GM23338 (cell line): ENCODE measurements around the gene NCOA1. TPM values are rescaled to one million over a fixed set of nuclear protein-coding genes. Genes with fewer than 3 reads are reported as not detected.

Experiments used
- ATAC-seq: fragments of 200-7000 bp; cut with Tn5 transposase; 3 replicates; pipeline ENCODE4 v1.9.1; 2020
- DNase-seq: peaks from one replicate; pipeline ENCODE4 v3.0.0-alpha.2; 2015; ENCODE audit warnings: low spot score
- H2AFZ ChIP-seq: fragments of 200-600 bp; sonication (generic); 2 replicates; pipeline ENCODE4 v1.8.0; 2016; ENCODE audit warnings: antibody characterized with exemption, mild to moderate bottlenecking, moderate library complexity
- H3F3A ChIP-seq: fragments of 200-600 bp; sonication (generic); replicated peaks from 2 replicates; pipeline ENCODE4 v1.8.0; 2017; ENCODE audit warnings: antibody characterized with exemption, mixed run types, low read depth
- H3K27ac ChIP-seq: fragments of 200-600 bp; sonication (generic); 2 replicates; pipeline ENCODE4 v1.6.1; 2016; ENCODE audit warnings: low read depth
- H3K27me3 ChIP-seq: fragments of 200-600 bp; sonication (generic); 2 replicates; pipeline ENCODE4 v1.8.0; 2016; ENCODE audit warnings: mild to moderate bottlenecking, mixed run types, moderate library complexity; ENCODE audit not compliant: insufficient read depth
- H3K36me3 ChIP-seq: fragments of 200-600 bp; sonication (generic); 2 replicates; pipeline ENCODE4 v1.8.0; 2016; ENCODE audit warnings: mild to moderate bottlenecking; ENCODE audit not compliant: insufficient read depth
- H3K4me1 ChIP-seq: fragments of 200-600 bp; sonication (generic); 2 replicates; pipeline ENCODE4 v1.8.0; 2016; ENCODE audit warnings: mild to moderate bottlenecking, moderate library complexity; ENCODE audit not compliant: insufficient read depth
- H3K4me2 ChIP-seq: fragments of 200-600 bp; sonication (generic); 2 replicates; pipeline ENCODE4 v1.7.1; 2017; ENCODE audit warnings: mixed run types
- H3K4me3 ChIP-seq: fragments of 200-600 bp; sonication (generic); 2 replicates; pipeline ENCODE4 v1.6.1; 2016; ENCODE audit warnings: mixed run types
- H3K79me2 ChIP-seq: fragments of 200-600 bp; sonication (generic); replicated peaks from 2 replicates; pipeline ENCODE4 v1.8.0; 2017; ENCODE audit warnings: mild to moderate bottlenecking; ENCODE audit not compliant: insufficient read depth
- H3K9me2 ChIP-seq: fragments of 200-600 bp; sonication (generic); 2 replicates; pipeline ENCODE4 v1.8.0; 2017; ENCODE audit not compliant: insufficient read depth
- H4K20me1 ChIP-seq: fragments of 200-600 bp; sonication (generic); replicated peaks from 2 replicates; pipeline ENCODE4 v1.8.0; 2017; ENCODE audit warnings: mild to moderate bottlenecking; ENCODE audit not compliant: insufficient read depth
- H3K27ac Mint-ChIP-seq: 2 replicates; pipeline ENCODE4 v1.8.0; 2020; ENCODE audit warnings: inconsistent platforms, mild to moderate bottlenecking, moderate library complexity, mixed read lengths
- H3K27me3 Mint-ChIP-seq: 3 replicates; pipeline ENCODE4 v1.8.0; 2022; ENCODE audit warnings: low read depth, mild to moderate bottlenecking, moderate library complexity, mixed read lengths, inconsistent platforms; ENCODE audit not compliant: insufficient read depth, poor library complexity
- H3K36me3 Mint-ChIP-seq: 3 replicates; pipeline ENCODE4 v1.8.0; 2021; ENCODE audit warnings: low read depth, mild to moderate bottlenecking, inconsistent platforms, moderate library complexity, mixed read lengths
- H3K4me1 Mint-ChIP-seq: 3 replicates; pipeline ENCODE4 v1.8.0; 2020; ENCODE audit warnings: mild to moderate bottlenecking, inconsistent platforms, mixed read lengths
- H3K4me3 Mint-ChIP-seq: 3 replicates; pipeline ENCODE4 v1.8.0; 2021; ENCODE audit warnings: moderate library complexity, mild to moderate bottlenecking, inconsistent platforms, mixed read lengths
- H3K9me3 Mint-ChIP-seq: 3 replicates; pipeline ENCODE4 v1.8.0; 2020; ENCODE audit warnings: moderate library complexity, mild to moderate bottlenecking, inconsistent platforms, mixed read lengths
- CREB1 ChIP-seq: fragments of 250-450 bp; sonication (Bioruptor Pico); IDR thresholded peaks from 2 replicates; pipeline ENCODE4 v1.5.0; 2020; ENCODE audit warnings: low read depth, mild to moderate bottlenecking, moderate library complexity
- ETS1 ChIP-seq: IDR thresholded peaks from 2 replicates; pipeline ENCODE4 v1.6.1; 2016; ENCODE audit warnings: antibody characterized with exemption
- EZH2 ChIP-seq: fragments of 200-600 bp; sonication (generic); IDR thresholded peaks from one replicate; pipeline ENCODE4 v1.8.0; 2017; ENCODE audit warnings: antibody characterized with exemption, mild to moderate bottlenecking, low read depth; ENCODE audit not compliant: unreplicated experiment
- EZH2phosphoT487 ChIP-seq: fragments of 200-600 bp; sonication (generic); IDR thresholded peaks from one replicate; pipeline ENCODE4 v1.8.1; 2018; ENCODE audit warnings: antibody characterized with exemption; ENCODE audit not compliant: unreplicated experiment
- JUNB ChIP-seq: IDR thresholded peaks from one replicate; pipeline ENCODE4 v1.6.1; 2016; ENCODE audit warnings: antibody characterized with exemption; ENCODE audit not compliant: unreplicated experiment
- NANOG ChIP-seq: IDR thresholded peaks from 2 replicates; pipeline ENCODE4 v1.6.1; 2016; ENCODE audit warnings: antibody characterized with exemption, borderline replicate concordance
- POLR2AphosphoS5 ChIP-seq: IDR thresholded peaks from 2 replicates; pipeline ENCODE4 v1.6.1; 2016; ENCODE audit warnings: antibody characterized with exemption, low read depth
- STAT1 ChIP-seq: IDR thresholded peaks from one replicate; pipeline ENCODE4 v1.6.1; 2016; ENCODE audit warnings: antibody characterized with exemption; ENCODE audit not compliant: unreplicated experiment
- ZNF114 ChIP-seq: fragments of 250-450 bp; sonication (Bioruptor Pico); IDR thresholded peaks from 2 replicates; pipeline ENCODE4 v1.5.0; 2020; ENCODE audit warnings: mild to moderate bottlenecking, moderate library complexity
- ZNF331 ChIP-seq: fragments of 250-450 bp; sonication (Bioruptor Pico); IDR thresholded peaks from 2 replicates; pipeline ENCODE4 v1.5.0; 2020; ENCODE audit warnings: low read depth, mild to moderate bottlenecking, moderate library complexity
- polyA plus RNA-seq: library from polyadenylated mRNA; unstranded; fragments of >200 nt; fragmentation: Nextera tagmentation; extraction: Ambion mirVana; gene quantifications from 2 replicates; pipeline ENCODE4 v1.2.1, GENCODE V29; 2016
- total RNA-seq: library from RNA; depleted of rRNA; stranded (reverse); fragments of >200 nt; shearing (Covaris generic); gene quantifications from 2 replicates; pipeline ENCODE4 v1.2.3, GENCODE V29; 2014
- TF ChIP-seq, protein P1 (sequence below): IDR thresholded peaks from one replicate; pipeline ENCODE4 v1.6.1; 2018; ENCODE audit warnings: antibody characterized with exemption; ENCODE audit not compliant: unreplicated experiment
- TF ChIP-seq, protein P2 (sequence below), 2 experiments: fragments of 200-600 bp in 1 of 2; sonication (generic) in 1 of 2; conservative IDR thresholded peaks; 2 replicates each; pipeline versions ENCODE4 v1.5.1 to v1.6.1; 2016 to 2017; ENCODE audit warnings: antibody characterized with exemption in 2 of 2, low read depth in 2 of 2, mild to moderate bottlenecking in 2 of 2, moderate library complexity in 1 of 2
- TF ChIP-seq, protein P3 (sequence below): fragments of 250-450 bp; sonication (Bioruptor Pico); IDR thresholded peaks from 2 replicates; pipeline ENCODE4 v1.5.0; 2020; ENCODE audit warnings: mild to moderate bottlenecking, moderate library complexity

Gene NCOA1
- total and polyA plus RNA-seq, 2 experiments from 2014 or later: 7.1 to 15.1 TPM

- Mint-ChIP-seq H3K4me1 (peaks cover 5% of the 10 kb centered on the region; the same call in 2 of the 3 replicates), H3K4me3 (no peak overlapping the region), H3K27ac (no peak overlapping the region), H3K27me3 (no peaks in the 10 kb centered on the region), H3K36me3 (no peaks in the 10 kb centered on the region), H3K9me3 (no peaks in the 10 kb centered on the region)
- Histone ChIP-seq H3K27ac (no peak overlapping the region), H3K36me3 (no peaks in the 10 kb centered on the region), H3K27me3 (no peaks in the 10 kb centered on the region), H3K4me1 (no peaks in the 10 kb centered on the region), H3K4me3 (no peak overlapping the region), H2AFZ (no peak overlapping the region), H3K9me2 (peaks cover 4% of the 10 kb centered on the region; the same call in 1 of the 2 replicates), H3K79me2 (no peaks in the 10 kb centered on the region), H3K4me2 (no peak overlapping the region), H3F3A (no peaks in the 10 kb centered on the region), H4K20me1 (no peaks in the 10 kb centered on the region)
- TF ChIP-seq CREB1 (no peak), STAT1 (no peak), ETS1 (no peak), POLR2AphosphoS5 (no peak), EZH2 (no peak), NANOG (no peak), ZNF331 (no peak), ZNF114 (CRISPR knock-in tag) (no peak), EZH2phosphoT487 (no peak), JUNB (no peak)
- TF ChIP-seq, protein P1, sequence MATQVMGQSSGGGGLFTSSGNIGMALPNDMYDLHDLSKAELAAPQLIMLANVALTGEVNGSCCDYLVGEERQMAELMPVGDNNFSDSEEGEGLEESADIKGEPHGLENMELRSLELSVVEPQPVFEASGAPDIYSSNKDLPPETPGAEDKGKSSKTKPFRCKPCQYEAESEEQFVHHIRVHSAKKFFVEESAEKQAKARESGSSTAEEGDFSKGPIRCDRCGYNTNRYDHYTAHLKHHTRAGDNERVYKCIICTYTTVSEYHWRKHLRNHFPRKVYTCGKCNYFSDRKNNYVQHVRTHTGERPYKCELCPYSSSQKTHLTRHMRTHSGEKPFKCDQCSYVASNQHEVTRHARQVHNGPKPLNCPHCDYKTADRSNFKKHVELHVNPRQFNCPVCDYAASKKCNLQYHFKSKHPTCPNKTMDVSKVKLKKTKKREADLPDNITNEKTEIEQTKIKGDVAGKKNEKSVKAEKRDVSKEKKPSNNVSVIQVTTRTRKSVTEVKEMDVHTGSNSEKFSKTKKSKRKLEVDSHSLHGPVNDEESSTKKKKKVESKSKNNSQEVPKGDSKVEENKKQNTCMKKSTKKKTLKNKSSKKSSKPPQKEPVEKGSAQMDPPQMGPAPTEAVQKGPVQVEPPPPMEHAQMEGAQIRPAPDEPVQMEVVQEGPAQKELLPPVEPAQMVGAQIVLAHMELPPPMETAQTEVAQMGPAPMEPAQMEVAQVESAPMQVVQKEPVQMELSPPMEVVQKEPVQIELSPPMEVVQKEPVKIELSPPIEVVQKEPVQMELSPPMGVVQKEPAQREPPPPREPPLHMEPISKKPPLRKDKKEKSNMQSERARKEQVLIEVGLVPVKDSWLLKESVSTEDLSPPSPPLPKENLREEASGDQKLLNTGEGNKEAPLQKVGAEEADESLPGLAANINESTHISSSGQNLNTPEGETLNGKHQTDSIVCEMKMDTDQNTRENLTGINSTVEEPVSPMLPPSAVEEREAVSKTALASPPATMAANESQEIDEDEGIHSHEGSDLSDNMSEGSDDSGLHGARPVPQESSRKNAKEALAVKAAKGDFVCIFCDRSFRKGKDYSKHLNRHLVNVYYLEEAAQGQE: no peak
- TF ChIP-seq, protein P2, sequence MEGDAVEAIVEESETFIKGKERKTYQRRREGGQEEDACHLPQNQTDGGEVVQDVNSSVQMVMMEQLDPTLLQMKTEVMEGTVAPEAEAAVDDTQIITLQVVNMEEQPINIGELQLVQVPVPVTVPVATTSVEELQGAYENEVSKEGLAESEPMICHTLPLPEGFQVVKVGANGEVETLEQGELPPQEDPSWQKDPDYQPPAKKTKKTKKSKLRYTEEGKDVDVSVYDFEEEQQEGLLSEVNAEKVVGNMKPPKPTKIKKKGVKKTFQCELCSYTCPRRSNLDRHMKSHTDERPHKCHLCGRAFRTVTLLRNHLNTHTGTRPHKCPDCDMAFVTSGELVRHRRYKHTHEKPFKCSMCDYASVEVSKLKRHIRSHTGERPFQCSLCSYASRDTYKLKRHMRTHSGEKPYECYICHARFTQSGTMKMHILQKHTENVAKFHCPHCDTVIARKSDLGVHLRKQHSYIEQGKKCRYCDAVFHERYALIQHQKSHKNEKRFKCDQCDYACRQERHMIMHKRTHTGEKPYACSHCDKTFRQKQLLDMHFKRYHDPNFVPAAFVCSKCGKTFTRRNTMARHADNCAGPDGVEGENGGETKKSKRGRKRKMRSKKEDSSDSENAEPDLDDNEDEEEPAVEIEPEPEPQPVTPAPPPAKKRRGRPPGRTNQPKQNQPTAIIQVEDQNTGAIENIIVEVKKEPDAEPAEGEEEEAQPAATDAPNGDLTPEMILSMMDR (conservative IDR thresholded peaks at IDR 0.05; ENCODE audit: low read depth in 2 of 2): no peak
- TF ChIP-seq, protein P3, sequence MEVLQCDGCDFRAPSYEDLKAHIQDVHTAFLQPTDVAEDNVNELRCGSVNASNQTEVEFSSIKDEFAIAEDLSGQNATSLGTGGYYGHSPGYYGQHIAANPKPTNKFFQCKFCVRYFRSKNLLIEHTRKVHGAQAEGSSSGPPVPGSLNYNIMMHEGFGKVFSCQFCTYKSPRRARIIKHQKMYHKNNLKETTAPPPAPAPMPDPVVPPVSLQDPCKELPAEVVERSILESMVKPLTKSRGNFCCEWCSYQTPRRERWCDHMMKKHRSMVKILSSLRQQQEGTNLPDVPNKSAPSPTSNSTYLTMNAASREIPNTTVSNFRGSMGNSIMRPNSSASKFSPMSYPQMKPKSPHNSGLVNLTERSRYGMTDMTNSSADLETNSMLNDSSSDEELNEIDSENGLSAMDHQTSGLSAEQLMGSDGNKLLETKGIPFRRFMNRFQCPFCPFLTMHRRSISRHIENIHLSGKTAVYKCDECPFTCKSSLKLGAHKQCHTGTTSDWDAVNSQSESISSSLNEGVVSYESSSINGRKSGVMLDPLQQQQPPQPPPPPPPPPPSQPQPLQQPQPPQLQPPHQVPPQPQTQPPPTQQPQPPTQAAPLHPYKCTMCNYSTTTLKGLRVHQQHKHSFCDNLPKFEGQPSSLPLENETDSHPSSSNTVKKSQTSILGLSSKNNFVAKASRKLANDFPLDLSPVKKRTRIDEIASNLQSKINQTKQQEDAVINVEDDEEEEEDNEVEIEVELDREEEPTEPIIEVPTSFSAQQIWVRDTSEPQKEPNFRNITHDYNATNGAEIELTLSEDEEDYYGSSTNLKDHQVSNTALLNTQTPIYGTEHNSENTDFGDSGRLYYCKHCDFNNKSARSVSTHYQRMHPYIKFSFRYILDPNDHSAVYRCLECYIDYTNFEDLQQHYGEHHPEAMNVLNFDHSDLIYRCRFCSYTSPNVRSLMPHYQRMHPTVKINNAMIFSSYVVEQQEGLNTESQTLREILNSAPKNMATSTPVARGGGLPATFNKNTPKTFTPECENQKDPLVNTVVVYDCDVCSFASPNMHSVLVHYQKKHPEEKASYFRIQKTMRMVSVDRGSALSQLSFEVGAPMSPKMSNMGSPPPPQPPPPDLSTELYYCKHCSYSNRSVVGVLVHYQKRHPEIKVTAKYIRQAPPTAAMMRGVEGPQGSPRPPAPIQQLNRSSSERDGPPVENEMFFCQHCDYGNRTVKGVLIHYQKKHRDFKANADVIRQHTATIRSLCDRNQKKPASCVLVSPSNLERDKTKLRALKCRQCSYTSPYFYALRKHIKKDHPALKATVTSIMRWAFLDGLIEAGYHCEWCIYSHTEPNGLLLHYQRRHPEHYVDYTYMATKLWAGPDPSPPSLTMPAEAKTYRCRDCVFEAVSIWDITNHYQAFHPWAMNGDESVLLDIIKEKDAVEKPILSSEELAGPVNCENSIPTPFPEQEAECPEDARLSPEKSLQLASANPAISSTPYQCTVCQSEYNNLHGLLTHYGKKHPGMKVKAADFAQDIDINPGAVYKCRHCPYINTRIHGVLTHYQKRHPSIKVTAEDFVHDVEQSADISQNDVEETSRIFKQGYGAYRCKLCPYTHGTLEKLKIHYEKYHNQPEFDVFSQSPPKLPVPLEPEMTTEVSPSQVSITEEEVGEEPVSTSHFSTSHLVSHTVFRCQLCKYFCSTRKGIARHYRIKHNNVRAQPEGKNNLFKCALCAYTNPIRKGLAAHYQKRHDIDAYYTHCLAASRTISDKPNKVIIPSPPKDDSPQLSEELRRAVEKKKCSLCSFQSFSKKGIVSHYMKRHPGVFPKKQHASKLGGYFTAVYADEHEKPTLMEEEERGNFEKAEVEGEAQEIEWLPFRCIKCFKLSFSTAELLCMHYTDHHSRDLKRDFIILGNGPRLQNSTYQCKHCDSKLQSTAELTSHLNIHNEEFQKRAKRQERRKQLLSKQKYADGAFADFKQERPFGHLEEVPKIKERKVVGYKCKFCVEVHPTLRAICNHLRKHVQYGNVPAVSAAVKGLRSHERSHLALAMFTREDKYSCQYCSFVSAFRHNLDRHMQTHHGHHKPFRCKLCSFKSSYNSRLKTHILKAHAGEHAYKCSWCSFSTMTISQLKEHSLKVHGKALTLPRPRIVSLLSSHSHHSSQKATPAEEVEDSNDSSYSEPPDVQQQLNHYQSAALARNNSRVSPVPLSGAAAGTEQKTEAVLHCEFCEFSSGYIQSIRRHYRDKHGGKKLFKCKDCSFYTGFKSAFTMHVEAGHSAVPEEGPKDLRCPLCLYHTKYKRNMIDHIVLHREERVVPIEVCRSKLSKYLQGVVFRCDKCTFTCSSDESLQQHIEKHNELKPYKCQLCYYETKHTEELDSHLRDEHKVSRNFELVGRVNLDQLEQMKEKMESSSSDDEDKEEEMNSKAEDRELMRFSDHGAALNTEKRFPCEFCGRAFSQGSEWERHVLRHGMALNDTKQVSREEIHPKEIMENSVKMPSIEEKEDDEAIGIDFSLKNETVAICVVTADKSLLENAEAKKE (CRISPR knock-in tag): no peak
- DNase-seq (no peak), ATAC-seq (no peak)
Observed at GRCh38 chr2:24623535-24623934, 132.5 kb downstream of the NCOA1 start.
